ENCODE measurements around the gene SPI1.

SPI1 gene

GRCh38 chr11:47338396-47339241, 39.7 kb downstream of the SPI1 start (continued):
- TF ChIP-seq CREB5 (CRISPR knock-in tag; IDR thresholded peaks at IDR 0.05; ENCODE audit: low read depth): no peak
- TF ChIP-seq ISL1 (CRISPR knock-in tag; IDR thresholded peaks at IDR 0.05): no peak
- TF ChIP-seq OSR1 (CRISPR knock-in tag; IDR thresholded peaks at IDR 0.05): no peak
- TF ChIP-seq GLIS3 (CRISPR knock-in tag; IDR thresholded peaks at IDR 0.05): no peak
- no peak for TF ChIP-seq ZFP3 (CRISPR knock-in tag; IDR thresholded peaks at IDR 0.05)
- no peak for TF ChIP-seq TCF4 (CRISPR knock-in tag; IDR thresholded peaks at IDR 0.05; ENCODE audit: borderline replicate concordance)
- no peak for TF ChIP-seq ESRRG (CRISPR knock-in tag; IDR thresholded peaks at IDR 0.05)
- no peak for TF ChIP-seq SNAI2 (CRISPR knock-in tag; IDR thresholded peaks at IDR 0.05)
- no peak for TF ChIP-seq ZFP30 (CRISPR knock-in tag; IDR thresholded peaks at IDR 0.05)
- no peak for TF ChIP-seq PPARA (CRISPR knock-in tag; IDR thresholded peaks at IDR 0.05; ENCODE audit: borderline replicate concordance)

GRCh38 chr11:47337229-47337924, 41.0 kb downstream of the SPI1 start:
- ATAC-seq: no peak
- TF ChIP-seq CSRNP3 (CRISPR knock-in tag; IDR thresholded peaks at IDR 0.05) (no peak), CSDC2 (CRISPR knock-in tag; IDR thresholded peaks at IDR 0.05) (no peak), PATZ1 (CRISPR knock-in tag; IDR thresholded peaks at IDR 0.05; ENCODE audit: borderline replicate concordance) (no peak), GLIS3 (CRISPR knock-in tag; IDR thresholded peaks at IDR 0.05) (no peak), ZFP3 (CRISPR knock-in tag; IDR thresholded peaks at IDR 0.05) (no peak), ESRRG (CRISPR knock-in tag; IDR thresholded peaks at IDR 0.05) (no peak), BACH2 (CRISPR knock-in tag; IDR thresholded peaks at IDR 0.05; ENCODE audit: borderline replicate concordance) (no peak), TOX (CRISPR knock-in tag; IDR thresholded peaks at IDR 0.05; ENCODE audit: borderline replicate concordance) (no peak), PPARA (CRISPR knock-in tag; IDR thresholded peaks at IDR 0.05; ENCODE audit: borderline replicate concordance) (no peak), RARB (CRISPR knock-in tag; IDR thresholded peaks at IDR 0.05) (no peak), ISL1 (CRISPR knock-in tag; IDR thresholded peaks at IDR 0.05) (no peak), ZFP30 (CRISPR knock-in tag; IDR thresholded peaks at IDR 0.05) (no peak), OSR1 (CRISPR knock-in tag; IDR thresholded peaks at IDR 0.05) (no peak), ZNF565 (CRISPR knock-in tag; conservative IDR thresholded peaks at IDR 0.05; ENCODE audit: low read depth) (no peak), ZNF8 (CRISPR knock-in tag; IDR thresholded peaks at IDR 0.05) (no peak), TSHZ2 (CRISPR knock-in tag; IDR thresholded peaks at IDR 0.05) (no peak), TCF4 (CRISPR knock-in tag; IDR thresholded peaks at IDR 0.05; ENCODE audit: borderline replicate concordance) (no peak), SNAI2 (CRISPR knock-in tag; IDR thresholded peaks at IDR 0.05) (no peak), ZC3H10 (CRISPR knock-in tag; IDR thresholded peaks at IDR 0.05) (no peak)

- ATAC-seq: no peak
- no peak for TF ChIP-seq TCF4 (CRISPR knock-in tag; IDR thresholded peaks at IDR 0.05; ENCODE audit: borderline replicate concordance)
- no peak for TF ChIP-seq BACH2 (CRISPR knock-in tag; IDR thresholded peaks at IDR 0.05; ENCODE audit: borderline replicate concordance)
- no peak for TF ChIP-seq ZNF565 (CRISPR knock-in tag; conservative IDR thresholded peaks at IDR 0.05; ENCODE audit: low read depth)
- no peak for TF ChIP-seq ARNTL (CRISPR knock-in tag; IDR thresholded peaks at IDR 0.05; ENCODE audit: borderline replicate concordance, low read depth)
- no peak for TF ChIP-seq PATZ1 (CRISPR knock-in tag; IDR thresholded peaks at IDR 0.05; ENCODE audit: borderline replicate concordance)
- no peak for TF ChIP-seq CSDC2 (CRISPR knock-in tag; IDR thresholded peaks at IDR 0.05)
- no peak for TF ChIP-seq TSHZ2 (CRISPR knock-in tag; IDR thresholded peaks at IDR 0.05)
- no peak for TF ChIP-seq ZC3H10 (CRISPR knock-in tag; IDR thresholded peaks at IDR 0.05)
- no peak for TF ChIP-seq ZNF70 (CRISPR knock-in tag; IDR thresholded peaks at IDR 0.05)
- TF ChIP-seq RARB (CRISPR knock-in tag; IDR thresholded peaks at IDR 0.05): no peak
- no peak for TF ChIP-seq SNAI2 (CRISPR knock-in tag; IDR thresholded peaks at IDR 0.05)
- TF ChIP-seq ZNF8 (CRISPR knock-in tag; IDR thresholded peaks at IDR 0.05): no peak
- TF ChIP-seq TOX (CRISPR knock-in tag; IDR thresholded peaks at IDR 0.05; ENCODE audit: borderline replicate concordance): no peak
- TF ChIP-seq PPARA (CRISPR knock-in tag; IDR thresholded peaks at IDR 0.05; ENCODE audit: borderline replicate concordance): no peak
Observed at GRCh38 chr11:47336595-47336994, 41.8 kb downstream of the SPI1 start.

Measured in SK-N-SH treated with all-trans-retinoic acid at 6 μM for 48 hours (cell line).